GM18526 (cell line): ENCODE results near the gene DEDD2.

Experiments used
- POLR2A ChIP-seq: IDR thresholded peaks from 3 replicates; pipeline ENCODE4 v1.6.1; 2011; ENCODE audit not compliant: insufficient read length; ENCODE audit errors: extremely low read depth

Gene DEDD2

GRCh38 chr19:42156571-42156970, 60.9 kb downstream of the DEDD2 start:
- no peak for TF ChIP-seq POLR2A

- no peak for TF ChIP-seq POLR2A
These were observed 61.7 kb downstream of the DEDD2 start for GRCh38 chr19:42155796-42156195.

- TF ChIP-seq POLR2A = no peak
These were observed 62.8 kb downstream of the DEDD2 start for GRCh38 chr19:42154471-42155323.

GRCh38 chr19:42153672-42154433, 63.6 kb downstream of the DEDD2 start:
- TF ChIP-seq POLR2A = no peak

GRCh38 chr19:42152910-42153671, 64.4 kb downstream of the DEDD2 start:
- no peak for TF ChIP-seq POLR2A

- no peak for TF ChIP-seq POLR2A
These were observed 65.4 kb downstream of the DEDD2 start for GRCh38 chr19:42151782-42152684.

- no peak for TF ChIP-seq POLR2A
These were observed 66.5 kb downstream of the DEDD2 start for GRCh38 chr19:42150911-42151361.

- TF ChIP-seq POLR2A = no peak
These were observed 67.1 kb downstream of the DEDD2 start for GRCh38 chr19:42150364-42150763.

- TF ChIP-seq POLR2A = no peak
These were observed 67.9 kb downstream of the DEDD2 start for GRCh38 chr19:42149447-42150202.
